Neural cell (in vitro differentiated cells): ENCODE measurements around the gene PGAM2. TPM values are rescaled to one million over a fixed set of nuclear protein-coding genes. Genes with fewer than 3 reads are reported as not detected.

ENCODE experiments used
- H2AFZ ChIP-seq: fragments of 200-600, 300-800 bp; sonication (generic), shearing (Covaris generic); 2 replicates; pipeline ENCODE4 v1.6.0; 2014; ENCODE audit warnings: low read depth, mild to moderate bottlenecking, antibody characterized with exemption, low read length, moderate library complexity
- H3F3A ChIP-seq: fragments of 200-600 bp; shearing (Covaris generic); 2 replicates; pipeline ENCODE4 v1.6.1; 2016; ENCODE audit warnings: mild to moderate bottlenecking, moderate library complexity, mixed read lengths, antibody characterized with exemption, low read length; ENCODE audit not compliant: insufficient read depth, poor library complexity, severe bottlenecking
- H3K27ac ChIP-seq: fragments of 200-600, 300-800 bp; sonication (generic), shearing (Covaris generic); 2 replicates; pipeline ENCODE4 v1.5.1; 2014; ENCODE audit warnings: mild to moderate bottlenecking, low read length, moderate library complexity
- H3K27me3 ChIP-seq: fragments of 300-800, 200-600 bp; sonication (generic), shearing (Covaris generic); 2 replicates; pipeline ENCODE4 v1.6.0; 2014; ENCODE audit warnings: mild to moderate bottlenecking, low read depth, low read length, moderate library complexity; ENCODE audit not compliant: insufficient read depth
- H3K36me3 ChIP-seq: fragments of 300-800, 200-600 bp; sonication (generic), shearing (Covaris generic); 2 replicates; pipeline ENCODE4 v1.5.1; 2014; ENCODE audit warnings: mild to moderate bottlenecking, antibody characterized with exemption, low read length, moderate library complexity; ENCODE audit not compliant: insufficient read depth
- H3K4me2 ChIP-seq: fragments of 300-800, 200-600 bp; sonication (generic), shearing (Covaris generic); 2 replicates; pipeline ENCODE4 v1.6.0; 2014; ENCODE audit warnings: mild to moderate bottlenecking, low read length
- H3K4me3 ChIP-seq: fragments of 300-800, 200-600 bp; sonication (generic), shearing (Covaris generic); 2 replicates; pipeline ENCODE4 v1.5.1; 2014; ENCODE audit warnings: mild to moderate bottlenecking, low read length, moderate library complexity
- H3K79me2 ChIP-seq: fragments of 200-600 bp; shearing (Covaris generic); replicated peaks from 2 replicates; pipeline ENCODE4 v1.6.0; 2014; ENCODE audit warnings: mild to moderate bottlenecking, low read length, moderate library complexity; ENCODE audit not compliant: insufficient read depth
- H3K9ac ChIP-seq: fragments of 300-800, 200-600 bp; sonication (generic), shearing (Covaris generic); 2 replicates; pipeline ENCODE4 v1.6.1; 2016; ENCODE audit warnings: mild to moderate bottlenecking, low read length, mixed read lengths
- H3K9me2 ChIP-seq: fragments of 200-600 bp; shearing (Covaris generic); 2 replicates; pipeline ENCODE4 v1.6.1; 2016; ENCODE audit warnings: mild to moderate bottlenecking, low read length, mixed read lengths; ENCODE audit not compliant: insufficient read depth
- H3K9me3 ChIP-seq: fragments of 200-600, 300-800 bp; sonication (generic), shearing (Covaris generic); 2 replicates; pipeline ENCODE4 v1.6.1; 2016; ENCODE audit warnings: mild to moderate bottlenecking, mixed run types, low read length, moderate library complexity, mixed read lengths
- H4K20me1 ChIP-seq: fragments of 200-600 bp; shearing (Covaris generic); 2 replicates; pipeline ENCODE4 v1.6.1; 2016; ENCODE audit warnings: mild to moderate bottlenecking, mixed run types; ENCODE audit not compliant: insufficient read depth
- EP300 ChIP-seq: fragments of 450-650 bp; conservative IDR thresholded peaks from 2 replicates; pipeline ENCODE4 v1.6.1; 2014; ENCODE audit warnings: antibody characterized with exemption, mild to moderate bottlenecking, moderate library complexity; ENCODE audit not compliant: poor library complexity, severe bottlenecking
- EZH2 ChIP-seq: fragments of 200-600, 300-800 bp; shearing (Covaris generic), sonication (generic); IDR thresholded peaks from 2 replicates; pipeline ENCODE4 v1.6.1; 2014; ENCODE audit warnings: antibody characterized with exemption, low read length, borderline replicate concordance, mild to moderate bottlenecking; ENCODE audit not compliant: insufficient read depth, poor library complexity, severe bottlenecking
- MXI1 ChIP-seq: fragments of 450-650 bp; conservative IDR thresholded peaks from 2 replicates; pipeline ENCODE4 v1.6.1; 2014; ENCODE audit warnings: antibody characterized with exemption, mild to moderate bottlenecking; ENCODE audit not compliant: poor library complexity, severe bottlenecking
- POLR2AphosphoS5 ChIP-seq: IDR thresholded peaks from 2 replicates; pipeline ENCODE4 v1.6.1; 2012
- RAD21 ChIP-seq: fragments of 450-650 bp; conservative IDR thresholded peaks from 2 replicates; pipeline ENCODE4 v1.6.1; 2014; ENCODE audit warnings: antibody characterized with exemption, mild to moderate bottlenecking, moderate library complexity
- SMC3 ChIP-seq: fragments of 450-650 bp; conservative IDR thresholded peaks from 2 replicates; pipeline ENCODE4 v1.6.1; 2014; ENCODE audit warnings: antibody characterized with exemption, mild to moderate bottlenecking, moderate library complexity; ENCODE audit not compliant: poor library complexity
- TAF1 ChIP-seq: IDR thresholded peaks from 2 replicates; pipeline ENCODE4 v1.6.1; 2012; ENCODE audit warnings: low read depth
- polyA plus RNA-seq: library from polyadenylated mRNA; depleted of rRNA; stranded (reverse); fragments of >200 nt; gene quantifications from 2 replicates; pipeline ENCODE4 v1.2.3, GENCODE V29; 2014
- TF ChIP-seq, protein P1 (sequence below): IDR thresholded peaks from 2 replicates; pipeline ENCODE4 v1.6.1; 2012; ENCODE audit warnings: borderline replicate concordance
- TF ChIP-seq, protein P2 (sequence below): fragments of 450-650 bp; IDR thresholded peaks from 2 replicates; pipeline ENCODE4 v1.5.1; 2014; ENCODE audit warnings: antibody characterized with exemption, mild to moderate bottlenecking, moderate library complexity; ENCODE audit not compliant: poor library complexity, severe bottlenecking

The PGAM2 gene
- polyA plus RNA-seq, 1 donor from 2014 or later, result not detected

DNA sequence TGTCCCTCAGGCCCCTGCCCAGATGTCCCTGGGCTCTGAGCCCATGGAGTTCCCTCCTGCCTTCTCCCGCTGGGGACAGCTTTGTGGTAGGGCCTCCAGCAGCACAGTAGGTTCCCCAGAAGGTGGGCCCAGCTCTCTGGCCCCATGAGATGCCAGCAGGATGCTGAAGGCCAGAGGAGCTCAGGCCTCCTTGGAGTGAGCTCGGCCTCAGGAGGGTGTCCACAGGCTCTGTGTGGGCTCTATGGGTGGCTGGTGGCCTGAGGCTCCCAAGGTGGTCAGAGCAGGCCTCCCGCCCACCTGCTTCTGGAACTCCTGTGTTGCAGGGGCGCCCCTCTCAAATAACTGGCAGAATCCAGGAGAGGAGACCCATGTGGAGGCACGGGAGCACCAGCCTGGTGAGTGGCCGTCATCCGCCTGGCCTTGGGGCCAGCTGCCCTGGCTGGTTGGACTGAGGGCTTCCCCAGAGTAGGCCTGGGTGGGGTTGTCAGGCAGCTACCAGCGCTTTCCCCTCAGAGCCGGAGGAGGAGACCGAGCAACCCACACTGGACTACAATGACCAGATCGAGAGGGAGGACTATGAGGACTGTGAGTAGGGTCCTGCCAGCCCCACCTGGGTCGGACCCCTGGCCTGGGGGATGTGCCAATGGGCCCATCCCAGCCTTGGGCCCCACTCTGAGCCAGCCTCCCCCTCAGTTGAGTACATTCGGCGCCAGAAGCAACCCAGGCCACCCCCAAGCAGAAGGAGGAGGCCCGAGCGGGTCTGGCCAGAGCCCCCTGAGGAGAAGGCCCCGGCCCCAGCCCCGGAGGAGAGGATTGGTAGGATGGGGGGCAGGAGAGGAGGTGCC is 42.0 kb upstream of the PGAM2 start:
- Histone ChIP-seq H4K20me1 (no peaks in the 10 kb centered on the region), H2AFZ (no peak overlapping the region), H3K27me3 (peaks cover 19% of the 10 kb centered on the region), H3F3A (no peaks in the 10 kb centered on the region), H3K27ac (no peak overlapping the region), H3K79me2 (no peaks in the 10 kb centered on the region), H3K9me2 (no peaks in the 10 kb centered on the region), H3K9me3 (no peaks in the 10 kb centered on the region), H3K4me2 (no peak overlapping the region), H3K4me3 (no peak overlapping the region), H3K36me3 (no peaks in the 10 kb centered on the region), H3K9ac (no peak overlapping the region)
- TF ChIP-seq, protein P1, sequence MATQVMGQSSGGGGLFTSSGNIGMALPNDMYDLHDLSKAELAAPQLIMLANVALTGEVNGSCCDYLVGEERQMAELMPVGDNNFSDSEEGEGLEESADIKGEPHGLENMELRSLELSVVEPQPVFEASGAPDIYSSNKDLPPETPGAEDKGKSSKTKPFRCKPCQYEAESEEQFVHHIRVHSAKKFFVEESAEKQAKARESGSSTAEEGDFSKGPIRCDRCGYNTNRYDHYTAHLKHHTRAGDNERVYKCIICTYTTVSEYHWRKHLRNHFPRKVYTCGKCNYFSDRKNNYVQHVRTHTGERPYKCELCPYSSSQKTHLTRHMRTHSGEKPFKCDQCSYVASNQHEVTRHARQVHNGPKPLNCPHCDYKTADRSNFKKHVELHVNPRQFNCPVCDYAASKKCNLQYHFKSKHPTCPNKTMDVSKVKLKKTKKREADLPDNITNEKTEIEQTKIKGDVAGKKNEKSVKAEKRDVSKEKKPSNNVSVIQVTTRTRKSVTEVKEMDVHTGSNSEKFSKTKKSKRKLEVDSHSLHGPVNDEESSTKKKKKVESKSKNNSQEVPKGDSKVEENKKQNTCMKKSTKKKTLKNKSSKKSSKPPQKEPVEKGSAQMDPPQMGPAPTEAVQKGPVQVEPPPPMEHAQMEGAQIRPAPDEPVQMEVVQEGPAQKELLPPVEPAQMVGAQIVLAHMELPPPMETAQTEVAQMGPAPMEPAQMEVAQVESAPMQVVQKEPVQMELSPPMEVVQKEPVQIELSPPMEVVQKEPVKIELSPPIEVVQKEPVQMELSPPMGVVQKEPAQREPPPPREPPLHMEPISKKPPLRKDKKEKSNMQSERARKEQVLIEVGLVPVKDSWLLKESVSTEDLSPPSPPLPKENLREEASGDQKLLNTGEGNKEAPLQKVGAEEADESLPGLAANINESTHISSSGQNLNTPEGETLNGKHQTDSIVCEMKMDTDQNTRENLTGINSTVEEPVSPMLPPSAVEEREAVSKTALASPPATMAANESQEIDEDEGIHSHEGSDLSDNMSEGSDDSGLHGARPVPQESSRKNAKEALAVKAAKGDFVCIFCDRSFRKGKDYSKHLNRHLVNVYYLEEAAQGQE, result no peak

DNA sequence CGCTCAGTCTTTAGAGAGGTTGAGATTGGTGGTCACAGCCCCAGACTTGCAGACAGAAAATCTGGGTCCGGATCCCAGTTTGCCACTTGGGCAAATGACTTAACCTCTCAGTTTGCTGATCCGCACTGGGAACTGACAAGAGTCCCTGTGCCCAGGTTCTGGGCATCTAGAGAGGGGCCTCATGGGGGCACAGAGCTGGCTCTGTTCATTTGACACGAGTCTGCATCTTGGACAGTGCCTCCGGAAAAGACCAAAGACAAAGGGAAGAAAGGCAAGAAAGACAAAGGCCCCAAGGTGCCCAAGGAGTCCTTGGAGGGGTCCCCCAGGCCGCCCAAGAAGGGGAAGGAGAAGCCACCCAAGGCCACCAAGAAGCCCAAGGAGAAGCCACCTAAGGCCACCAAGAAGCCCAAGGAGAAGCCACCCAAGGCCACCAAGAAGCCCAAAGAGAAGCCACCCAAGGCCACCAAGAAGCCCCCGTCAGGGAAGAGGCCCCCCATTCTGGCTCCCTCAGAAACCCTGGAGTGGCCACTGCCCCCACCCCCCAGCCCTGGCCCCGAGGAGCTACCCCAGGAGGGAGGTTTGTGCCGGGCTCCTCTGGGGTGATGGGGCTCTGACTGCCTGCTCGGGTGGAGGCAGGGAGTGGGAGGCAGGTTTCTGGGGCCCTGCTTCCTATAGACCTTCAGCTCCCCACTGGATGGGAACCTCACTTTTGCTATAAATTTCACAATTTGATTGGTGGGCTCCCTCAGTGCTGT is 41.1 kb upstream of the PGAM2 start:
- H4K20me1 ChIP-seq, result no peaks in the 10 kb centered on the region
- H2AFZ ChIP-seq, result no peak overlapping the region
- no peak overlapping the region for H3K4me2 ChIP-seq
- H3K36me3 ChIP-seq, result no peaks in the 10 kb centered on the region
- TF ChIP-seq TAF1 (no peak), MXI1 (no peak), EZH2 (no peak)
- H3K79me2 ChIP-seq, result no peaks in the 10 kb centered on the region
- H3K9ac ChIP-seq, result no peak overlapping the region
- H3K27ac ChIP-seq, result no peak overlapping the region
- H3K9me2 ChIP-seq, result no peaks in the 10 kb centered on the region
- no peaks in the 10 kb centered on the region for H3F3A ChIP-seq
- no peak overlapping the region for H3K4me3 ChIP-seq
- peaks cover 19% of the 10 kb centered on the region for H3K27me3 ChIP-seq
- H3K9me3 ChIP-seq, result no peaks in the 10 kb centered on the region

DNA sequence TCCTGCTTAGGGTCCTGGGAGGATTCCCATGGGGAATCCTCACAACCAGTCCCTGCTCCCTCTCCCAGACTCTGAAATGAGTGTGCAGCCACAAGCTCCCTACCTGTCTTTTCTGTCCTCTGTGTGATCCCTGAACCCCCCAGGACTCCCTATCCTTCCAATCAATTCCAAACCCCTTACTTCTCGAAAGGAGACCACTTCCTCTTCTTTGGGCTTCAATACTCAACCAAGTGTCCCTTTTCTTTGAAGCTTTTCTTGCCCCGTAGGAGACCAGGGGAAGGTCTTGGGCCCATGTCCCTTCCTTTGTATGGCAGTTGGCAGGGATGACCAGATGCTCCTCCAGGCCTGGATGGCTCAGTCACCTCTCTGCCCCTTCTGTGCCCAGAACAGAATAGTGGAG is 40.5 kb upstream of the PGAM2 start:
- Histone ChIP-seq H3K4me2 (no peak overlapping the region), H3K79me2 (no peaks in the 10 kb centered on the region), H3K9me2 (no peaks in the 10 kb centered on the region), H3K27me3 (peaks cover 19% of the 10 kb centered on the region), H3K27ac (no peak overlapping the region), H3K9ac (no peak overlapping the region), H3K36me3 (no peaks in the 10 kb centered on the region), H2AFZ (no peak overlapping the region), H3K4me3 (no peak overlapping the region), H3K9me3 (no peaks in the 10 kb centered on the region), H4K20me1 (no peaks in the 10 kb centered on the region), H3F3A (no peaks in the 10 kb centered on the region)
- TF ChIP-seq SMC3 (no peak), TAF1 (no peak), EP300 (no peak), RAD21 (no peak), POLR2AphosphoS5 (no peak), MXI1 (no peak), EZH2 (no peak)
- TF ChIP-seq, protein P1, result no peak
- TF ChIP-seq, protein P2, sequence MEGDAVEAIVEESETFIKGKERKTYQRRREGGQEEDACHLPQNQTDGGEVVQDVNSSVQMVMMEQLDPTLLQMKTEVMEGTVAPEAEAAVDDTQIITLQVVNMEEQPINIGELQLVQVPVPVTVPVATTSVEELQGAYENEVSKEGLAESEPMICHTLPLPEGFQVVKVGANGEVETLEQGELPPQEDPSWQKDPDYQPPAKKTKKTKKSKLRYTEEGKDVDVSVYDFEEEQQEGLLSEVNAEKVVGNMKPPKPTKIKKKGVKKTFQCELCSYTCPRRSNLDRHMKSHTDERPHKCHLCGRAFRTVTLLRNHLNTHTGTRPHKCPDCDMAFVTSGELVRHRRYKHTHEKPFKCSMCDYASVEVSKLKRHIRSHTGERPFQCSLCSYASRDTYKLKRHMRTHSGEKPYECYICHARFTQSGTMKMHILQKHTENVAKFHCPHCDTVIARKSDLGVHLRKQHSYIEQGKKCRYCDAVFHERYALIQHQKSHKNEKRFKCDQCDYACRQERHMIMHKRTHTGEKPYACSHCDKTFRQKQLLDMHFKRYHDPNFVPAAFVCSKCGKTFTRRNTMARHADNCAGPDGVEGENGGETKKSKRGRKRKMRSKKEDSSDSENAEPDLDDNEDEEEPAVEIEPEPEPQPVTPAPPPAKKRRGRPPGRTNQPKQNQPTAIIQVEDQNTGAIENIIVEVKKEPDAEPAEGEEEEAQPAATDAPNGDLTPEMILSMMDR, result no peak
